Panc1 (cell line): ENCODE data around the gene RABEPK. TPM values are rescaled to one million over a fixed set of nuclear protein-coding genes. Genes with fewer than 3 reads are reported as not detected.

ENCODE experiments used
- ATAC-seq: fragments of 200-7000 bp; cut with Tn5 transposase; 2 replicates; pipeline ENCODE4 v1.9.1; 2020; ENCODE audit warnings: mild to moderate bottlenecking, moderate library complexity
- Bru-seq: library from RNA; stranded (reverse); fragments of 400-500 nt; gene quantifications from one replicate; lab custom pipeline; 2021; lab: Mats Ljungman, UMichigan
- BruChase-seq, 2 experiments: library from RNA; stranded (reverse); fragments of 400-500 nt; gene quantifications; one replicate each; lab custom pipeline; 2021; lab: Mats Ljungman, UMichigan
- BruUV-seq: library from RNA; stranded (reverse); fragments of 400-500 nt; replicated peaks from 2 replicates; lab custom pipeline; 2021; lab: Mats Ljungman, UMichigan
- CTCF ChIA-PET: fragments of 300-600 bp; sonication (Branson Sonifier 250); formaldehyde crosslinking; loops from one replicate; lab custom pipeline; 2022; ENCODE audit warnings: antibody characterized with exemption; lab: Charles Lee
- POLR2A ChIA-PET: fragments of 300-600 bp; sonication (Branson Sonifier 250); formaldehyde crosslinking; loops from one replicate; lab custom pipeline; 2022; ENCODE audit warnings: antibody characterized with exemption; lab: Charles Lee
- DNase-seq: peaks from one replicate; pipeline ENCODE4 v3.0.0-alpha.2; 2010; ENCODE audit warnings: low read depth, low spot score
- H3K27ac ChIP-seq: 2 replicates; pipeline ENCODE4 v1.5.1; 2011; ENCODE audit warnings: mild to moderate bottlenecking, low read length, inconsistent platforms
- H3K27me3 ChIP-seq: fragments of 200-500 bp; sonication (Bioruptor generic); 2 replicates; pipeline ENCODE4 v1.6.0; 2014; ENCODE audit warnings: low read length, inconsistent platforms; ENCODE audit not compliant: control insufficient read depth, insufficient read depth
- H3K36me3 ChIP-seq: fragments of 200-500 bp; sonication (Bioruptor generic); 2 replicates; pipeline ENCODE4 v1.5.1; 2014; ENCODE audit warnings: inconsistent platforms, mild to moderate bottlenecking, low read length, moderate library complexity; ENCODE audit not compliant: control insufficient read depth, insufficient read depth
- H3K4me1 ChIP-seq: 2 replicates; pipeline ENCODE4 v1.5.1; 2011; ENCODE audit warnings: inconsistent platforms, mild to moderate bottlenecking, low read length, moderate library complexity; ENCODE audit not compliant: control insufficient read depth, insufficient read depth
- H3K4me3 ChIP-seq, 2 experiments: 2 replicates each; pipeline ENCODE4 v1.5.1; 2011 to 2012; ENCODE audit warnings: low read depth in 2 of 2, low read length in 2 of 2, mild to moderate bottlenecking in 2 of 2, inconsistent platforms in 1 of 2, moderate library complexity in 1 of 2
- H3K9me3 ChIP-seq: fragments of 200-500 bp; sonication (Bioruptor generic); 2 replicates; pipeline ENCODE4 v1.5.1; 2014; ENCODE audit warnings: low read depth, mild to moderate bottlenecking, inconsistent platforms, low read length, moderate library complexity; ENCODE audit not compliant: control insufficient read depth, insufficient read depth
- POLR2AphosphoS5 ChIP-seq: IDR thresholded peaks from 2 replicates; pipeline ENCODE4 v1.6.1; 2012; ENCODE audit warnings: mild to moderate bottlenecking, low read depth, low read length, moderate library complexity
- SIN3A ChIP-seq: IDR thresholded peaks from 2 replicates; pipeline ENCODE4 v1.6.1; 2012; ENCODE audit warnings: low read depth, mild to moderate bottlenecking, low read length, moderate library complexity, borderline replicate concordance; ENCODE audit not compliant: insufficient read depth
- in situ Hi-C: cut with HindIII; loops from 2 replicates; pipeline ENCODE4 v1.10.0; 2016; ENCODE audit warnings: low sequenced_read_pairs, low pct_unique_long_range_greater_than_20kb
- intact Hi-C: fragments of 100-400 bp; cut with micrococcal nuclease; formaldehyde crosslinking; loops from one replicate; pipeline ENCODE4 v1.10.0; 2022; ENCODE audit not compliant: unreplicated experiment
- long read RNA-seq: library from polyadenylated mRNA; unstranded; transcript quantifications from one replicate; pipeline ENCODE4 v2.0.0, GENCODE V29; 2021; ENCODE audit not compliant: unreplicated experiment
- polyA plus RNA-seq: library from polyadenylated mRNA; unstranded; fragments of >200 nt; gene quantifications from one replicate; pipeline ENCODE4 v1.2.1, GENCODE V29; 2012; ENCODE audit warnings: missing spikeins; ENCODE audit not compliant: insufficient read length
- total RNA-seq: library from RNA; stranded (reverse); gene quantifications from one replicate; pipeline ENCODE4 v1.2.1, GENCODE V29; 2021; ENCODE audit not compliant: unreplicated experiment
- TF ChIP-seq, protein P1 (sequence below), 2 experiments: IDR thresholded peaks; 2 replicates each; pipeline ENCODE4 v1.6.1; 2011 to 2012; ENCODE audit warnings: low read depth in 2 of 2, control low read depth in 1 of 2, low read length in 1 of 2, mild to moderate bottlenecking in 1 of 2, moderate library complexity in 1 of 2; ENCODE audit not compliant: insufficient read depth in 1 of 2
- TF ChIP-seq, protein P2 (sequence below): fragments of 450-650 bp; IDR thresholded peaks from 2 replicates; pipeline ENCODE4 v1.5.1; 2017; ENCODE audit warnings: mild to moderate bottlenecking

The RABEPK gene, protein sequence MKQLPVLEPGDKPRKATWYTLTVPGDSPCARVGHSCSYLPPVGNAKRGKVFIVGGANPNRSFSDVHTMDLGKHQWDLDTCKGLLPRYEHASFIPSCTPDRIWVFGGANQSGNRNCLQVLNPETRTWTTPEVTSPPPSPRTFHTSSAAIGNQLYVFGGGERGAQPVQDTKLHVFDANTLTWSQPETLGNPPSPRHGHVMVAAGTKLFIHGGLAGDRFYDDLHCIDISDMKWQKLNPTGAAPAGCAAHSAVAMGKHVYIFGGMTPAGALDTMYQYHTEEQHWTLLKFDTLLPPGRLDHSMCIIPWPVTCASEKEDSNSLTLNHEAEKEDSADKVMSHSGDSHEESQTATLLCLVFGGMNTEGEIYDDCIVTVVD
- total RNA-seq = 33.9 TPM
- polyA plus RNA-seq = 32.0 TPM
- Bru-seq, nascent RNA = percentile 62 among the genes with signal in this experiment
- BruChase-seq, experiment 1, labeled RNA remaining after a 2-hour chase = percentile 68 among the genes with signal in this experiment
- percentile 67 among the genes with signal in this experiment for BruChase-seq, experiment 2, labeled RNA remaining after a 6-hour chase
- long read RNA-seq, transcript RABEPK-202 (8 exons, 1,504 nt) = minor isoform, 8 of 59 reads
- long read RNA-seq, transcript RABEPK-204 (9 exons, 1,466 nt) = major isoform, 14 of 59 reads
- long read RNA-seq, partial matches to known transcripts = 18 of 59 reads
- long read RNA-seq, other reads (novel, unspliced or antisense) = 16 of 59 reads

DNA sequence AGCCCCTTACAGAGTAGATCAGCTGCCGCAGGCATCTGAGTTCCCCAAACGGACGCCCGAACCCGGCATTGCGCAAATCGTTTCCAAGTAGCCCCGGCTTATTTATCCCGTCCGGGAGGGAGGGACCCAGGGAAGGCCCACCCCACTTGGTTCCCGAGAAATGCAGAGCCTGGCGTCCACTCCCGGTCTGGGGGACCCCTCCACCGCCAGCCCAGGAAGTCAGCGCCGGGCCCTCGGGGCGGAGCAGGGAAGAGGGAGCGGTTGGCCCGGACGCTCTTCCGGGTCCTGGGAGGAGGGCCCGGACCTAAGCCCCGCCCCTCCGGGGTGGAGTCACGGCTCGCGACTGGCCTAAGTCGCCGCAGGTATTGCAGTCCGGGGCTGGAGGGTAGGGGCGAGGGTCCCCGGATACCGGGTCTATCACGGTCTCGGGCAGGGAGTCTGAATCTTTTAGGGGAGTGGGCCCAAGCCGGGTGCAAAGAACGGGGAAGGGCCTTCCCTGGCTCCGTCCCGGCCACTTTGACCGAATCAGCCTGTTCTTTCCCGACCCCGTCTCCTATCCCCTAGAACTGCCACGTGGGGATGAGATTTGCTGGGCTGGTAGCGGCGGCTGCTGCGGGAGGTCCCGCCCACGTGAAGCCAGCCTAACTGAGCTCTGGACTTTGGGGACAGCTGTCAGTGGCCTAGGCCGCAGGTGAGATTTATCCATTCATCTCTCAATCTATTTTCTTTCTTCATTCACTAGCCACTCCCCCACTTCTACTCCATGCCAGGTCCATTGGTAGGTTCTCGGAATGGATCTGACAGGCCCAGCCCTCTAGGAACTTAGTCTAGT lies at the start of gene RABEPK:
Gene RABEPK (plus strand): TSS at position 327 of the 832 bp plus-strand sequence. CDS start 2,472 bp downstream, outside the sequence.
- POLR2A ChIA-PET = no interaction called here

DNA sequence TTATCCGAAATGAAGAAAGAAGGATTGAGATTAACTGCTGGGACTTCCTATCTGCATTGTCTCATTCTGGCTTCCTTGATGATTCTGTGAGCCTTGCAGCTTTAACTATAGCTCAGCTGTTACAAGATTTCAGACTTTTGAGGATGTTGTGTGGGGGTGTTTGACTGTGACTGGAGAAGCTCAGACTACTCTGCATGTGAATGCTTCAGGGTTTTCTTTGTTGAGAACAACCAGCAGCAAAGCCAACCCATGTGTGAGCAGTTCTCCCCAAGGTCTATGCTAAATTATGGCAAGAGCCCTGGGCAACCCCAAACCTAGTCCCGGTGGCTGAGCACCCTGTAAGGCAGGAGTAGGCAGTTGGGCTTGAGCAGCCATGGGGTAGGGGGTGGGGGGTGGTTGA lies 48.6 kb upstream of the RABEPK start:
- intact Hi-C loops (no loop called here), in situ Hi-C loops (no loop called here)
- Histone ChIP-seq H3K36me3 (peaks cover 6% of the 10 kb centered on the region), H3K9me3 (no peaks in the 10 kb centered on the region), H3K4me1 (no peaks in the 10 kb centered on the region), H3K27me3 (no peaks in the 10 kb centered on the region), H3K4me3 (no peak overlapping the region), H3K27ac (no peak overlapping the region)
- CTCF ChIA-PET = no interaction called here
- no peak for ATAC-seq
- DNase-seq = no peak
- POLR2A ChIA-PET = no interaction called here
- TF ChIP-seq SIN3A = no peak
- no TSS peak for BruUV-seq

More for the DNA sequence above, at the start of gene RABEPK:
- DNase-seq (peak; percentile 61), ATAC-seq (peak; percentile 99)
- TSS peak; percentile 90 for BruUV-seq
- Histone ChIP-seq H3K27ac (peak within 1 kb of the TSS; percentile 93), H3K4me1 (peaks cover 6% of the 10 kb centered on the region), H3K4me3 (peak within 1 kb of the TSS; percentile 81 to 87), H3K9me3 (no peaks in the 10 kb centered on the region), H3K27me3 (no peaks in the 10 kb centered on the region), H3K36me3 (peaks cover 2% of the 10 kb centered on the region)
- in situ Hi-C loops = no loop called here
- intact Hi-C loops = no loop called here
- CTCF ChIA-PET = interaction anchor here (0.7 kb wide), 1 partner anchor 314 kb away, joined by 5 read pairs; no protein-coding TSS in a partner anchor
- TF ChIP-seq, protein P1, sequence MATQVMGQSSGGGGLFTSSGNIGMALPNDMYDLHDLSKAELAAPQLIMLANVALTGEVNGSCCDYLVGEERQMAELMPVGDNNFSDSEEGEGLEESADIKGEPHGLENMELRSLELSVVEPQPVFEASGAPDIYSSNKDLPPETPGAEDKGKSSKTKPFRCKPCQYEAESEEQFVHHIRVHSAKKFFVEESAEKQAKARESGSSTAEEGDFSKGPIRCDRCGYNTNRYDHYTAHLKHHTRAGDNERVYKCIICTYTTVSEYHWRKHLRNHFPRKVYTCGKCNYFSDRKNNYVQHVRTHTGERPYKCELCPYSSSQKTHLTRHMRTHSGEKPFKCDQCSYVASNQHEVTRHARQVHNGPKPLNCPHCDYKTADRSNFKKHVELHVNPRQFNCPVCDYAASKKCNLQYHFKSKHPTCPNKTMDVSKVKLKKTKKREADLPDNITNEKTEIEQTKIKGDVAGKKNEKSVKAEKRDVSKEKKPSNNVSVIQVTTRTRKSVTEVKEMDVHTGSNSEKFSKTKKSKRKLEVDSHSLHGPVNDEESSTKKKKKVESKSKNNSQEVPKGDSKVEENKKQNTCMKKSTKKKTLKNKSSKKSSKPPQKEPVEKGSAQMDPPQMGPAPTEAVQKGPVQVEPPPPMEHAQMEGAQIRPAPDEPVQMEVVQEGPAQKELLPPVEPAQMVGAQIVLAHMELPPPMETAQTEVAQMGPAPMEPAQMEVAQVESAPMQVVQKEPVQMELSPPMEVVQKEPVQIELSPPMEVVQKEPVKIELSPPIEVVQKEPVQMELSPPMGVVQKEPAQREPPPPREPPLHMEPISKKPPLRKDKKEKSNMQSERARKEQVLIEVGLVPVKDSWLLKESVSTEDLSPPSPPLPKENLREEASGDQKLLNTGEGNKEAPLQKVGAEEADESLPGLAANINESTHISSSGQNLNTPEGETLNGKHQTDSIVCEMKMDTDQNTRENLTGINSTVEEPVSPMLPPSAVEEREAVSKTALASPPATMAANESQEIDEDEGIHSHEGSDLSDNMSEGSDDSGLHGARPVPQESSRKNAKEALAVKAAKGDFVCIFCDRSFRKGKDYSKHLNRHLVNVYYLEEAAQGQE (IDR thresholded peaks at IDR 0.05; ENCODE audit: insufficient read depth in 1 of 2, low read depth in 2 of 2, low read length in 1 of 2) = no peak
- TF ChIP-seq, protein P2, sequence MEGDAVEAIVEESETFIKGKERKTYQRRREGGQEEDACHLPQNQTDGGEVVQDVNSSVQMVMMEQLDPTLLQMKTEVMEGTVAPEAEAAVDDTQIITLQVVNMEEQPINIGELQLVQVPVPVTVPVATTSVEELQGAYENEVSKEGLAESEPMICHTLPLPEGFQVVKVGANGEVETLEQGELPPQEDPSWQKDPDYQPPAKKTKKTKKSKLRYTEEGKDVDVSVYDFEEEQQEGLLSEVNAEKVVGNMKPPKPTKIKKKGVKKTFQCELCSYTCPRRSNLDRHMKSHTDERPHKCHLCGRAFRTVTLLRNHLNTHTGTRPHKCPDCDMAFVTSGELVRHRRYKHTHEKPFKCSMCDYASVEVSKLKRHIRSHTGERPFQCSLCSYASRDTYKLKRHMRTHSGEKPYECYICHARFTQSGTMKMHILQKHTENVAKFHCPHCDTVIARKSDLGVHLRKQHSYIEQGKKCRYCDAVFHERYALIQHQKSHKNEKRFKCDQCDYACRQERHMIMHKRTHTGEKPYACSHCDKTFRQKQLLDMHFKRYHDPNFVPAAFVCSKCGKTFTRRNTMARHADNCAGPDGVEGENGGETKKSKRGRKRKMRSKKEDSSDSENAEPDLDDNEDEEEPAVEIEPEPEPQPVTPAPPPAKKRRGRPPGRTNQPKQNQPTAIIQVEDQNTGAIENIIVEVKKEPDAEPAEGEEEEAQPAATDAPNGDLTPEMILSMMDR = no peak
- TF ChIP-seq POLR2AphosphoS5 = peak; percentile 90
- TF ChIP-seq SIN3A = peak; percentile 52; the same call in 1 of the 2 replicates
